HG03558 (cell line): ENCODE measurements around the gene TSGA10.
"Not testable (repeated sequence)": the region's sequence is repeated elsewhere in the genome, so short reads cannot be mapped to it uniquely, and the experiment has no call there.

Source experiments
- ATAC-seq: cut with Tn5 transposase; IDR thresholded peaks from one replicate; pipeline ENCODE4 v1.9.1; 2021; ENCODE audit warnings: moderate number of reproducible peaks; ENCODE audit not compliant: unreplicated experiment; ENCODE audit errors: extremely low read depth

The TSGA10 gene

DNA sequence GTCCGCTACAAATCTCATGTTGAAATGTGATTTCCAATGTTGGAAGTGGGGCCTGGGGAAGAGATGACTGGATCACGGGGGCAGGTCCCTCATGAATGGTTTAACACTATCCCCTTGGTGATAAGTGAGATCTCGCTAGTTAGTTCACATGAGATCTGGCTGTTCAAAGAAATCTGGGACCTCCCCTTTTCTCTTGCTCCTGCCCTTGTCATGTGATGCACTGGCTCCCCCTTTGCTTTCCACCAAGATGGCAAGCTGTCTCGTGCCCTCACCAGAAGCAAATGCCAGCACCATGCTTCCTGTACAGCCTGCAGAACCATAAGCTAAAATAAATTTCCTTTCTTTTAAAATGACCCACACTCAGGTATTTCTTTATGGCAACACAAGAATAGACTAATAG is 70.5 kb downstream of the TSGA10 start:
- ATAC-seq, result no peak

- no peak for ATAC-seq
These were observed 72.9 kb downstream of the TSGA10 start for GRCh38 chr2:99081891-99082290.

- ATAC-seq, result no peak
These were observed 75.5 kb downstream of the TSGA10 start for GRCh38 chr2:99079226-99079625.

GRCh38 chr2:99072551-99072950 is 82.2 kb downstream of the TSGA10 start:
- ATAC-seq, result no peak

GRCh38 chr2:99067871-99068625 is 86.7 kb downstream of the TSGA10 start:
- no peak for ATAC-seq

DNA sequence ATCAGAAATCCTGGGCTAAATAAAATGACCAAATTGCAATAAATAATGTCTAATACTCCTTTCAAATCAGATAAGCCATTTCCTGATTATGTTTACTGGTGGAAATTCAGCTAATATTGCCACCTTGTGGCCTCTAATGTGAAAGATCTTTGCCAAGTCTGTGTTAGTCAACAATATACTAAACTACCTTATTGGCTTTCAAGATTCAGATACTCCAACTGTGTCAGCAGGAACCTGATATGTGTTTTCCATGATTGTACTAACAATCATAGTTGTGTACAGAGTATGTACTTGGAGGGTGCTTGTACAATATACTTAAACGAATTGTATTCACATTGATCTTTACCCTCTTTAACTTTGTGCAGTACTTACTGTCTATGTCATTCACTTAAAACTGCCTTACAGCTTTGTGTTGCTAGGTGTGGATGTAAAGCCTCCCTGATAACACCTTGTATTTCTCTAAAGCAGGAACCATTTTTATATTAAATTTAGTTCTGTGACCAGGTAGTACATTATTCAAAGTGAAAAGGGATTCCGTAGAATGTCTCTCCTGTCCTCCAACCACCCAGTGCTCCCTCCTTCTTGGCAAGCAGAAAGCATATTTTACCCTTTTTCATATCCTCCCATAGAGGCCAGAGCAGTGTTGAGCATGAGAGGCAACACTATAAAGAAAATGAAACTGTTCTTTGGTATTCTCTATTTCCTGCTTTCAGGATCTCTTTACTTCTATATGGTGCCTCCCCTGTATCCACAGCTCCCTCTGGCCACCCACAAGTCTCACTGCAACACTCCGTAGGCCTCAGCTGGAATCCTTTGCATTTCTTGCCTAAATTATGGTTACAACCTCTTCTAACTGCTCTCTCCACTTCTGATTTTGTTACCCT is 88.4 kb downstream of the TSGA10 start:
- ATAC-seq, result peak; percentile 96

- not testable (repeated sequence) for ATAC-seq
These were observed 105.6 kb downstream of the TSGA10 start for GRCh38 chr2:99049187-99049586.

- ATAC-seq, result not testable (repeated sequence)
These were observed 113.9 kb downstream of the TSGA10 start for GRCh38 chr2:99040736-99041300.

DNA sequence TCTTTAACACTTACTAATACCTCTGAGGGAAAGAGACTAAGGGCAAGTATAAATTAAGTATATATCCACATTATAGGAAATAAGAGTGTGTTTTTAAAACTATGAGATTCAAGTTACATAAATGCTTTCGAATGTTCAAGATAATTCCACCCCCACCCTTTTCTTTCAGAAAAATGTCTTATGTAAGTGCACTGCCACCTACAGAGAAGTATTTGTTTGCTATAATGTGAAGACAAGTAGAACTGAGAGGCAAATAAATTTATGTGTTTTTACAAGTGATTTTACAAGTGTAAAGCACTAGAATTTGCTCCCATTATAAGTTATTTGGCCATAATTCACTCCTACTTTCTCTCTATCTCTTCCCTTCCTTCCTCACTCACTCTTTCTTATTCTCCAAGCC is 118.8 kb downstream of the TSGA10 start:
- ATAC-seq, result no peak

DNA sequence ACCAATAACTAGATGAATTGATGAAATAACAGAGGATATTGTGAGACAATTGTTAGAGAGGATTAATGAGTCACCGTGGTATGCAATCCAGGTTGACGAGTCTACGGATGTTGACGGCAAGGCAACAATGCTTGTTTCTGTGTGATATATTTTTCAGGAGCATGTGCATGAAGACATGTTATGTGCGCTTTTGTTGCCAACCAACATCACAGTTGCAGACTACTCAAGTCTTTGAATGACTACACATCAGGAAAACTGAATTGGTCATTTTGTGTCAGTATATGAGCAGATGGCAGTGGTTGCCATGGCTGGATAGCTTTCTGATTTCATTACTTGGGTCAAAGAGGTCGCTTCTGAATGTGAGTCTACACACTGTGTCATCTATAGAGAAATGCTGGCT is 122.0 kb downstream of the TSGA10 start:
- ATAC-seq, result no peak

- ATAC-seq, result no peak
These were observed 122.7 kb downstream of the TSGA10 start for GRCh38 chr2:99032001-99032400.

DNA sequence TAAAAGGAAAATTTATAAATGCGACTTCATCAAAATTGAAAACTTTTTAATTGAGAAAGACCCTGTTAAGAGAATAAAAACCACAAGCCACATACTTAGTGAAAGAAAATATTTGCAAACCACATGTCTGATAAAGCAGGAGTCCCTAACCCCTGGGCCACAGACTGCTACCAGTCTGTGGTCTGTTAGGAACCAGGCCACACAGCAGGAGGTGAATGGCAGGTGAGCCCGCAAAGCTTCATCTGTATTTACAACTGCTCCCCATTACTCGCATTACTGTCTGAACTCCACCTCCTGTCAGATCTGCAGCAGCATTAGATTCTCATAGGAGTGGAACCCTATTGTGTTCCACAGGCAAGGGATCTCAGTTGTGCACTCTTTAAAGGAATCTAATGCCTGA is 123.3 kb downstream of the TSGA10 start:
- no peak for ATAC-seq

DNA sequence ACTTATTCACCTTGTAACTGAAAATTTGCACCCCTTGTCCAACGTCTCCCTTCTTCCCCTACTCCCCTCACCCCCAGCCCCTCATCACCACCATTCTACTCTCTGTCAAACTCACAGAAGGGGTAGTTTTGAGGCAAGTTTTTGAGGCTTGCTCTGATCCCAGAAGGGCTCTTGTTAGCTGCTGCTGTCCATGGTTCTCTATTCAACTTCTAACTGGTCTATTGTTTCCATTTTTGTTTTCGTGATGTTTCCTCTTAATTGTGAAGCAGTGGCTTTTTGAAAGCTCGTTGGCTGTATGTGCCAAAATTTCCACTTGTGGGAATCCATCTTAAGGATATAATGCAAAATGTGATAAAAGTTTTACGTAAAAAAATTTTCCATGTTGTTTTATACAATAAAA is 126.2 kb downstream of the TSGA10 start:
- no peak for ATAC-seq

DNA sequence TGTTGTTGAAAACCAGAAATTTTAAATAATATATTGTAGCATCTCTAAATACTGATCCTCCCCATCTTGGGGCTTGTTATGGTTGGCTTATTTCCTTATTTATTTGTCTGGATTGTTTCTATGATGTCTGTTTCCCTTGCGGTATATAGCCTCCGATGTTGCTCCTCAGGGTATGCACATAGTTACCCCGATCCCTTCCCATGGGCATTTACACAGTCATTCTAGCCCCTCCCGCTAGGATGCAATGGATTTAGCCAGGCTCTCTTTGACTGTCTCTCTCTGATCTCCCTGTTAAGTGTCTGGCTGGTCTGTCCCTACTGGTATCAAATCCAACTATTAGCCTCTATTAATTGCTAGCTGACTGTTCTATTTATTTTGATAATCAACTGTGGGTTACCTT is 126.9 kb downstream of the TSGA10 start:
- ATAC-seq, result no peak

GRCh38 chr2:99000708-99001107 is 154.0 kb downstream of the TSGA10 start:
- no peak for ATAC-seq

DNA sequence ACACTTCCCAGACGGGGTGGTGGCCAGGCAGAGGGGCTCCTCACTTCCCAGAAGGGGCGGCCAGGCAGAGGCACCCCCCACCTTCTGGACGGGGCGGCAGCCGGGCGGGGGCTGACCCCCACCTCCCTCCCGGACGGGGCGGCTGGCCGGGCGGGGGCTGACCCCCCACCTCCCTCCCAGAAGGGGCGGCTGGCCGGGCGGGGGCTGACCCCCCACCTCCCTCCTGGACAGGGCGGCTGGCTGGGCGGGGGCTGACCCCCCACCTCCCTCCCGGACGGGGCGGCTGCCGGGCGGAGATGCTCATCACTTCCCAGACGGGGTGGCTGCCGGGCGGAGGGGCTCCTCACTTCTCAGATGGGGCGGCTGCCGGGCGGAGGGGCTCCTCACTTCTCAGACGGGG is 166.0 kb downstream of the TSGA10 start:
- not testable (repeated sequence) for ATAC-seq

GRCh38 chr2:98985905-98986666 is 168.7 kb downstream of the TSGA10 start:
- ATAC-seq, result no peak

DNA sequence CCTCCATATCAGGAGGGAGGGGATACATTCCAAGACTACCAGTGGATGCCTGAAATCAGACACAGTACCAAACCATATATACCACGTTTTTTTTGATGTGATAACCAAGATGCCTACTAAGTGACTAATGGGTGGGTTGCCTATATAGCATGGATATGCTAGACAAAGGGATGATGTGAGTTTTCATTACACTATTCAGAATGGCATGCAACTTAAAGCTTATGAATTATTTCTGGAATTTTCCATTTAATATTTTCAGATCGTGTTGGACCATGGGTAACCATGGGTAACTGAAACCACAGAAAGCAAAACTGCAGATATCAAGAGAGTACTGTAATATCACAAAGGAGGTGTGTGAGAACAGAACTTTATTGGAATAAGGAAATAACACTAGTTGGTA is 179.1 kb downstream of the TSGA10 start:
- no peak for ATAC-seq

GRCh38 chr2:98972582-98973167 is 182.1 kb downstream of the TSGA10 start:
- ATAC-seq, result no peak
